H4 (cell line): ENCODE measurements around the gene UPK1A. TPM values are rescaled to one million over a fixed set of nuclear protein-coding genes. Genes with fewer than 3 reads are reported as not detected.

Experiments used
- DNase-seq: peaks from one replicate; pipeline ENCODE4 v3.0.0-alpha.2; 2015; ENCODE audit warnings: low spot score
- total RNA-seq: library from RNA; depleted of rRNA; stranded (reverse); fragments of >200 nt; shearing (Covaris generic); gene quantifications from 2 replicates; pipeline ENCODE4 v1.2.3, GENCODE V29; 2014; rRNA removed

The UPK1A gene
- total RNA-seq, result not detected in 2 replicates

DNA sequence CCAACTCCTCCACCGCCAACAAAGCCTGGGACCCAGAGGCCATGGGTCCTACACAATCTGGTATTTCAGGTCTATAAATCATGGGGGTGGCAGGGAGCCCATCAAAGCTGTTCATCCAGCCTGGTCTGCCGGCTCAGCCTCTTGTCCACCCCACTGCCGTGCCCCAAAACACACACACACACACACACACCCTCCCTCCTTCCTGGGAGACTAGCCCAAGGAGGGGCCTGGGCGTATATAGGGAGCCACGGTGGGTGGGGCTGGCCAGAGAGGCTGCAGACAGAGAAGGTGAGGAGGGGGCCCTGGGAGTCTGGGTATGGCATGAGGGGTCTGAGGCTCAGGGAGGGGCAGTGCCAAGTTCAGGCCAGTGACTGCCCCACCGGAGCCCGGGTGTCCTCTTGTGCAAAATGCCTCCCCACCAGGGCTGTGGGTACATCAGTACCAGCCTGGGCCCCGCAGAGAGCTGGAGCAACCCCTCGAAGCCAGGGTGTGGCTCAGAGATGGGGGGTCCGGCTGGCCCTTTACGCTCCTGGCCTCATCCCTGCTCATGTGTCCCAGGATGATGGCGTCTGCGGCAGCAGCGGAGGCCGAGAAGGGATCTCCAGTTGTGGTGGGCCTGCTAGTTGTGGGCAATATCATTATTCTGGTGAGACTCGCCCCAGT, at the start of gene UPK1A:
Gene UPK1A, plus strand, starts transcription at position 267 of the 663 bp plus-strand sequence. Its CDS starts 296 bp downstream, at position 563.
- DNase-seq, result no peak

- no peak for DNase-seq
These were observed 47.5 kb upstream of the UPK1A start for GRCh38 chr19:35618857-35619256.

DNA sequence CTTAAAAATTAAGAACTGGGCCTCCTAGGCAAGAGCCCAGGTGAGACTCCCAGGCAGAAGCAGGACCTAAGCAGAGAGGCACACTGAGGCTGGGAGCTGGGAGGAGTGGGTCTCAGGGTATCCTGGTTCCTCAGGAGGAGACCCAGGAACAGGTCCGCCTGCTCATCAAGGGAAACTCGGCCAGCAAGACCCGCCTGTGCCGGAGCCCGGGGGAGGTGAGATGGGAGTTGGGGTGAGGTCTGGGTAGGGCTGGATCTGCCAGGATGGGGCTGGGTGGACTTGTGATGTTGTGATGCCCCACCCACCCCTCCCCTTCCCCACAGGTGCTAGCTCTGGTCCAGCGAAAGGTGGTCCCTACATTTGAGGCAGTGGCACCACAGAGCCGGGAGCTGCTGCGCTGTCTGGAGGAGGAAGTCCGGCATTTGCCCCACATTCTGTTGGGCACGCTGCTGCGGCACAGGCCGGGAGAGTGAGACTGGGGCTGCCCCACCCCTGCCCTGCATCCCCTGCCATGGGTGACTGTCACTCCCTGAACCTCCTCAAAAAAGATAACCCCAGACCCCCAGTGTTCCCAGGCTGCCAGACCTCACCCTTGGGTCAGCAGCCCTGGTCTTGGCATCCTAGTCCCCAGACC, 46.9 kb upstream of the UPK1A start:
- no peak for DNase-seq

DNA sequence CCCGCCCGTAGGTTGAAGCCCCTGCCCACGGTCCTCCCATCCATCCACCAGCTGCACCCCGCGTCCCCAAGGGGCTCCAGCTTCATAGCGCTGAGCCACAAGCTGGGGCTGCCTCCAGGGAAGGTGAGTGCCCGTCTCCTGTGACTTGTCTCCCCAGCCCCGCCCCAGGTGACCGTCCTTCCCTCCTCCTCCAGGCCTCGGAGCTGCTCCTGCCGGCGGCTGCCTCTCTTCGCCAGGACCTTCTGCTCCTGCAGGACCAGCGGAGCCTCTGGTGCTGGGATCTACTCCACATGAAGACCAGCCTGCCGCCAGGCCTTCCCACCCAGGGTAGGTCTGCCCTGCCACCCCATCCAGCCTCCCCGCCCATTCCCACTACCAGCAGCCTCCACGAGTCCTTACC, 46.3 kb upstream of the UPK1A start:
- no peak for DNase-seq

DNA sequence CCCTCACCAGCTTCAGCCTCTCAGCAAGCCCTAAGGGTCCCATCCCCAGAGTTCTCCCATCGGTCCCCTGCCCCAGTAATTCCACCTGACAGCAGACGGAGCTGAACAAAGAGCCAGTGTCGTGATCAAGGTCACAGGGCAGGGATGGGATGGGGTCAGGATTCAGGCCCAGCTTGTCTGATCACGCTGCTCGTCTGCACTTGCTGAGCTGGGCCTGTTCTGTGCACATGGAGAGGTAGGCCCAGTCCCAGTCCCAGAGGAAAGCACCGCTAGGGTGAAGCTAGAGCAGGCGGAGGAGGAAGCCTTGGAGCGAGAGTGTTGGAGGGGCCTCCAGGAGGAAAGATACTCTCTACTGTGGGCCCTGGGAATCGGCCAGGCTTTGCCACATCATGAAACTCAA, 44.6 kb upstream of the UPK1A start:
- DNase-seq, result no peak

DNA sequence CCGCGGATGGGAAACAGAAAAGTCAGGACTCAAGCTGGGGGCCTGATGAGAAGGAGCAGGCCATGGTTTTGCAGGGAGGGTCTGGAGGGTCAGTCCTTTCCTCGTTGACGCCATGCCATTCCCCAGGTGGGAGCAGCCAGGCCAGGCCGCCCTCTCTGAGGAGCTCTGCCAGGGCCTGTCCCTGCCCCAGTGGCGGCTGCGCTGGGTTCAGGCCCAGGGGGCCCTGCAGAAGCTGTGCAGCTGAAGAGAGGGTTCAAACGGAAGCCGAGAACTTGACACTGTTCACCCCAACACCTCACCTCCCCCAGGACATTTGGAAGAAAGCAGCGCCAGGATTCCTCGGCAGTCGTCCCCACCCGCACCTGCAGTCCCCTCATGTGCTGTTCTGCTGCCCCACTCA, 43.6 kb upstream of the UPK1A start:
- DNase-seq, result no peak

- DNase-seq, result no peak
These were observed 42.8 kb upstream of the UPK1A start for GRCh38 chr19:35623327-35624010.

- DNase-seq, result no peak
These were observed 38.1 kb upstream of the UPK1A start for GRCh38 chr19:35628264-35628564.

GRCh38 chr19:35628565-35629331, 37.6 kb upstream of the UPK1A start, which contains the start of gene RBM42:
Gene RBM42, plus strand, starts transcription at chr19:35629036. Its CDS starts 118 bp downstream, at chr19:35629154.
- DNase-seq, result peak; percentile 100

GRCh38 chr19:35629332-35629633, 37.0 kb upstream of the UPK1A start:
- no peak for DNase-seq

- no peak for DNase-seq
These were observed 32.4 kb upstream of the UPK1A start for GRCh38 chr19:35633727-35634440.

DNA sequence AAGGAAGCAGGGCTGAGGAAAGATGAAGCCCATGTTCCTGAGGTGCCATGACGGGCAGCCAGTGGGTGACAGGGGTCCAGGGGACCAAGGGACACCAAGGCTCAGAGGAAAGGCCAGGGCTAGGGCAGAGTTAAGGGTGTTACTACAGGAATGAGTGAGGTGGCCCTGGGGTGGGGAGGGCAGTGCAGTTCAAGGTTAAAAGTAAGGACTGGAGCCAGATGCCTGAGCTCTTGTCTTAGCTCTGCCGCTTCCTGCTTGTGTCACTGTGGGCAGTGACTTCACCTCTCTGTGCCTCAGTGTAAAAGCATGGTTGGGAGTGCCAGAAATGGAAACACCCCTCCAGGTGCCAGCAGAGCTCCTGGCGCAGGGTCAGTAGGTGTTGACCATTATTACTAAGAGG, 29.7 kb upstream of the UPK1A start:
- no peak for DNase-seq

DNA sequence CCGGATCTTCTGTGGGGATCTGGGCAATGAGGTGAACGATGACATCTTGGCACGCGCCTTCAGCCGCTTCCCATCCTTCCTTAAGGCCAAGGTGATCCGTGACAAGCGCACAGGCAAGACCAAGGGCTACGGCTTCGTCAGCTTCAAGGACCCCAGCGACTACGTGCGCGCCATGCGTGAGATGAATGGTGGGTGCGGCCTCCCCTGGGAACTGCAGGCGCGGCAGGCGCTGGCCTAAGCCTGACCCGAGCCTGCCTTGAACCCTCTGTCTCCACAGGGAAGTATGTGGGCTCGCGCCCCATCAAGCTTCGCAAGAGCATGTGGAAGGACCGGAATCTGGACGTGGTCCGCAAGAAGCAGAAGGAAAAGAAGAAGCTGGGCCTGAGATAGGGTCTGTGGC, 29.2 kb upstream of the UPK1A start:
- no peak for DNase-seq

DNA sequence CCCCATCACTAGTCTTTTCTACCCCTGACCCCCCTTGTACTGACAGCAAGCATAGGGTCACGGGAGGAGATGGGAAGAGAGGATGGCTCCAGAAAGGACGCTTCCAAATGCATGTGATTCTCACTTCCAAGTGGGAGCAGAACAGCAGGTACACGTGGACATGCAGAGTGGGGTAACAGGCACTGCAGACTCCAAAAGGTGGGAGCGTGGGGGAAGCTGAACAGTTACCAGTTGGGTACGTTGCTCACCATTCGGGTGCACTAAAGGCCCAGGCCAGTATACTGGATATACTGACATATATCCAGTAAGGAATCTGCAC, 27.0 kb upstream of the UPK1A start:
- DNase-seq, result no peak

GRCh38 chr19:35639863-35640262, 26.5 kb upstream of the UPK1A start:
- DNase-seq, result no peak

DNA sequence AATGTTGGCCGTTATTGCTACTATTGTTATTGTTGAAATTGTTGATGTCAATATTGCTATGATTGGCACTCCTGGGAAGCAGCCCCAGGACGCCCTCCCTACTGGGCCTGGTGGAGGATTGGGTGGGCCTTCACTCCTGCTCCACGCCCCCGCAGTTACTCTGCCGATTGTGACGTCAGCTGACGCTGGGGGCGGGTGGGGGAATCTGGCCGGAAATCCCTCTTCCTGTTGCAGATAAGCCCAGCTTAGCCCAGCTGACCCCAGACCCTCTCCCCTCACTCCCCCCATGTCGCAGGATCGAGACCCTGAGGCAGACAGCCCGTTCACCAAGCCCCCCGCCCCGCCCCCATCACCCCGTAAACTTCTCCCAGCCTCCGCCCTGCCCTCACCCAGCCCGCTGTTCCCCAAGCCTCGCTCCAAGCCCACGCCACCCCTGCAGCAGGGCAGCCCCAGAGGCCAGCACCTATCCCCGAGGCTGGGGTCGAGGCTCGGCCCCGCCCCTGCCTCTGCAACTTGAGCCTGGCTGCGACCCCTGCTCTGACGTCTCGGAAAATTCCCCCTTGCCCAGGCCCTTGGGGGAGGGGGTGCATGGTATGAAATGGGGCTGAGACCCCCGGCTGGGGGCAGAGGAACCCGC, 24.7 kb upstream of the UPK1A start, which contains the start of gene ETV2:
Gene ETV2, plus strand, starts transcription at position 231 of the 637 bp plus-strand sequence. CDS start 716 bp downstream, outside the sequence.
- no peak for DNase-seq

- DNase-seq, result no peak
These were observed 24.0 kb upstream of the UPK1A start for GRCh38 chr19:35642312-35642711.

DNA sequence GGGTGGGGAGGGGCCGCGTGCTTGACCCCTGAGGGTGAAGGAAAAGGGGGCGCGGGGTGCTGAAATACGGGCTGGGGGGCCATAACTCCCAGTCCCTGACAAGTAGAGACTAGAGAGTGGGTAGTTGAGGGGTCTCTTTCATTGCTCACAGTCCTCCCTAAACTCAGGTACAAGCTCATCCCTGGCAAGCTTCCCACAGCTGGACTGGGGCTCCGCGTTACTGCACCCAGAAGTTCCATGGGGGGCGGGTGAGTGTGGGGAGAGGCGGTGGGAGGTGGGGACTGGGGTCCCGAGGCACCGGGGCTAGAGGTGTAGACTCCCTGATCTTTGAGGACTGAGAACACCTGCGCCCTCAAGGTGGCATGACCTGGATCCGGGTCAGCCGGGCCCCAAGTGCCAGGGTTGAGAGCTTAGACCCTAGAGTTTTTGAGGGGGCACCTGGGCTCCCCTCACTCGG, 23.5 kb upstream of the UPK1A start:
- no peak for DNase-seq

GRCh38 chr19:35643255-35644205, 22.8 kb upstream of the UPK1A start:
- DNase-seq, result peak; percentile 88
